Activated CD8-positive, alpha-beta T cell treated with anti-CD3 and anti-CD28 coated beads for 36 hours (primary cell): Measurements from ENCODE around the gene ZNF385A. TPM values are rescaled to one million over a fixed set of nuclear protein-coding genes. Genes with fewer than 3 reads are reported as not detected.
"Not testable (repeated sequence)": the region's sequence is repeated elsewhere in the genome, so short reads cannot be mapped to it uniquely, and the experiment has no call there.

ENCODE experiments used
- ATAC-seq: fragments of 200-7000 bp; cut with Tn5 transposase; one replicate; pipeline ENCODE4 v1.10.0; 2021; ENCODE audit warnings: mild to moderate bottlenecking, moderate library complexity
- CTCF ChIA-PET: fragments of 350-600 bp; sonication (Branson Sonifier 250); formaldehyde crosslinking; loops from one replicate; lab custom pipeline; 2021; ENCODE audit warnings: antibody characterized with exemption; lab: Charles Lee
- POLR2A ChIA-PET: fragments of 350-600 bp; sonication (Branson Sonifier 250); formaldehyde crosslinking; loops from one replicate; lab custom pipeline; 2021; ENCODE audit warnings: antibody characterized with exemption; lab: Charles Lee
- DNase-seq: peaks from one replicate; pipeline ENCODE4 v3.0.0-alpha.2; 2020
- H3K27ac Mint-ChIP-seq: one replicate; pipeline ENCODE4 v1.8.0; 2021; ENCODE audit warnings: mild to moderate bottlenecking, mixed read lengths
- H3K27me3 Mint-ChIP-seq: one replicate; pipeline ENCODE4 v1.8.0; 2021; ENCODE audit warnings: mixed read lengths
- H3K36me3 Mint-ChIP-seq: one replicate; pipeline ENCODE4 v1.8.0; 2021; ENCODE audit warnings: low read depth, mixed read lengths
- H3K4me1 Mint-ChIP-seq: one replicate; pipeline ENCODE4 v1.8.0; 2021; ENCODE audit warnings: low read depth, mixed read lengths
- H3K4me3 Mint-ChIP-seq: one replicate; pipeline ENCODE4 v1.8.0; 2021; ENCODE audit warnings: mild to moderate bottlenecking, moderate library complexity, mixed read lengths
- H3K9me3 Mint-ChIP-seq: one replicate; pipeline ENCODE4 v1.8.0; 2021; ENCODE audit warnings: mixed read lengths
- CTCF ChIP-seq: fragments of 200-600 bp; IDR thresholded peaks from one replicate; pipeline ENCODE4 v1.8.0; 2022; ENCODE audit warnings: antibody characterized with exemption, mild to moderate bottlenecking
- intact Hi-C: fragments of 100-400 bp; cut with micrococcal nuclease; formaldehyde crosslinking; loops from one replicate; pipeline ENCODE4 v1.10.0; 2022
- total RNA-seq, 2 experiments: library from RNA; stranded (reverse); gene quantifications; one replicate each; pipeline ENCODE4 v1.2.3, GENCODE V29; 2021

Gene ZNF385A
- total RNA-seq, 2 experiments from 2014 or later: 1.1 to 2.5 TPM

- ChIA-PET POLR2A (interaction anchor here (0.6 to 6.3 kb wide), 9 partner anchors 11 to 77 kb away, joined by 3 to 70 read pairs (median 5); partner anchors contain the start of genes CBX5, COPZ1 and HNRNPA1), CTCF (interaction anchor here (1.3 to 9.0 kb wide), 8 partner anchors 11 to 169 kb away, joined by 3 to 117 read pairs (median 16); no protein-coding TSS in a partner anchor)
- ATAC-seq (no peak), DNase-seq (no peak)
- intact Hi-C loops: no loop called here
- Mint-ChIP-seq H3K36me3 (no peaks in the 10 kb centered on the region), H3K27me3 (no peaks in the 10 kb centered on the region), H3K4me1 (peaks cover 12% of the 10 kb centered on the region), H3K27ac (no peak overlapping the region), H3K9me3 (no peaks in the 10 kb centered on the region), H3K4me3 (no peak overlapping the region)
- no peak for TF ChIP-seq CTCF
Measured at GRCh38 chr12:54357506-54358190, 26.9 kb downstream of the ZNF385A start.

GRCh38 chr12:54356951-54357356, 27.6 kb downstream of the ZNF385A start:
- CTCF ChIA-PET: interaction anchor here (1.1 to 9.0 kb wide), 8 partner anchors 12 to 170 kb away, joined by 3 to 117 read pairs (median 6); partner anchors contain the start of gene COPZ1
- ATAC-seq (no peak), DNase-seq (no peak)
- no peak for TF ChIP-seq CTCF
- H3K4me1 Mint-ChIP-seq: peaks cover 18% of the 10 kb centered on the region
- H3K36me3 Mint-ChIP-seq: peaks cover under 1% of the 10 kb centered on the region
- H3K27me3 Mint-ChIP-seq: no peaks in the 10 kb centered on the region
- no peaks in the 10 kb centered on the region for H3K9me3 Mint-ChIP-seq
- intact Hi-C loops: no loop called here
- no peak overlapping the region for H3K4me3 Mint-ChIP-seq
- H3K27ac Mint-ChIP-seq: no peak overlapping the region
- POLR2A ChIA-PET: interaction anchor here (0.6 to 6.3 kb wide), 8 partner anchors 12 to 76 kb away, joined by 3 to 70 read pairs (median 4); partner anchors contain the start of gene COPZ1

GRCh38 chr12:54356228-54356627, 28.3 kb downstream of the ZNF385A start:
- intact Hi-C loops: no loop called here
- Mint-ChIP-seq H3K27ac (no peak overlapping the region), H3K4me1 (peaks cover 22% of the 10 kb centered on the region), H3K9me3 (no peaks in the 10 kb centered on the region), H3K27me3 (no peaks in the 10 kb centered on the region), H3K4me3 (no peak overlapping the region), H3K36me3 (peaks cover 6% of the 10 kb centered on the region)
- no peak for ATAC-seq
- ChIA-PET CTCF (interaction anchor here (0.6 to 9.0 kb wide), 9 partner anchors 9 to 171 kb away, joined by 3 to 117 read pairs (median 4); partner anchors contain the start of gene COPZ1), POLR2A (interaction anchor here (0.7 to 6.3 kb wide), 5 partner anchors 10 to 76 kb away, joined by 3 to 70 read pairs (median 3); partner anchors contain the start of gene HNRNPA1)
- TF ChIP-seq CTCF: no peak
- no peak for DNase-seq

- TF ChIP-seq CTCF: no peak
- ChIA-PET POLR2A (interaction anchor here (1.0 kb wide), 1 partner anchor 75 kb away, joined by 3 read pairs; the partner anchor contains the start of gene HNRNPA1), CTCF (interaction anchor here (1.3 to 9.0 kb wide), 5 partner anchors 20 to 104 kb away, joined by 3 to 117 read pairs (median 47); partner anchors contain the start of gene COPZ1)
- Mint-ChIP-seq H3K4me3 (no peak overlapping the region), H3K9me3 (no peaks in the 10 kb centered on the region), H3K4me1 (peaks cover 16% of the 10 kb centered on the region), H3K27me3 (no peaks in the 10 kb centered on the region), H3K27ac (no peak overlapping the region), H3K36me3 (peaks cover 8% of the 10 kb centered on the region)
- intact Hi-C loops: no loop called here
- ATAC-seq: no peak
- no peak for DNase-seq
Measured at GRCh38 chr12:54355104-54355815, 29.3 kb downstream of the ZNF385A start.

GRCh38 chr12:54354271-54354670, 30.3 kb downstream of the ZNF385A start:
- DNase-seq, intact Hi-C loops, ATAC-seq, H3K27ac Mint-ChIP-seq, H3K27me3 Mint-ChIP-seq, H3K4me3 Mint-ChIP-seq, H3K36me3 Mint-ChIP-seq, H3K9me3 Mint-ChIP-seq: not testable (repeated sequence)
- POLR2A ChIA-PET: interaction anchor here (2.1 kb wide), 1 partner anchor 68 kb away, joined by 8 read pairs; no protein-coding TSS in a partner anchor
- peaks cover 15% of the 10 kb centered on the region for H3K4me1 Mint-ChIP-seq
- CTCF ChIA-PET: interaction anchor here (2.4 to 4.8 kb wide), 2 partner anchors 18 to 29 kb away, joined by 7 to 25 read pairs; partner anchors contain the start of gene COPZ1
